ENCODE results near the gene TRIM46. TPM values are rescaled to one million over a fixed set of nuclear protein-coding genes. Genes with fewer than 3 reads are reported as not detected.
A peak's percentile ranks its signal among the peaks of the same experiment; 100 is the strongest.

Gene TRIM46
- total RNA-seq, 1 donor from 2014 or later, result 8.1 TPM

- Mint-ChIP-seq H3K36me3 (peaks cover 7% of the 10 kb centered on the region), H3K4me3 (peak overlapping the region; percentile 93), H3K27me3 (peaks cover 58% of the 10 kb centered on the region), H3K27ac (peak overlapping the region; percentile 100), H3K4me1 (ENCODE audit: unreplicated experiment) (peaks cover 35% of the 10 kb centered on the region), H3K9me3 (no peaks in the 10 kb centered on the region)
- DNase-seq (ENCODE audit: extremely low spot score, unreplicated experiment), result no peak
- TF ChIP-seq, protein P1, sequence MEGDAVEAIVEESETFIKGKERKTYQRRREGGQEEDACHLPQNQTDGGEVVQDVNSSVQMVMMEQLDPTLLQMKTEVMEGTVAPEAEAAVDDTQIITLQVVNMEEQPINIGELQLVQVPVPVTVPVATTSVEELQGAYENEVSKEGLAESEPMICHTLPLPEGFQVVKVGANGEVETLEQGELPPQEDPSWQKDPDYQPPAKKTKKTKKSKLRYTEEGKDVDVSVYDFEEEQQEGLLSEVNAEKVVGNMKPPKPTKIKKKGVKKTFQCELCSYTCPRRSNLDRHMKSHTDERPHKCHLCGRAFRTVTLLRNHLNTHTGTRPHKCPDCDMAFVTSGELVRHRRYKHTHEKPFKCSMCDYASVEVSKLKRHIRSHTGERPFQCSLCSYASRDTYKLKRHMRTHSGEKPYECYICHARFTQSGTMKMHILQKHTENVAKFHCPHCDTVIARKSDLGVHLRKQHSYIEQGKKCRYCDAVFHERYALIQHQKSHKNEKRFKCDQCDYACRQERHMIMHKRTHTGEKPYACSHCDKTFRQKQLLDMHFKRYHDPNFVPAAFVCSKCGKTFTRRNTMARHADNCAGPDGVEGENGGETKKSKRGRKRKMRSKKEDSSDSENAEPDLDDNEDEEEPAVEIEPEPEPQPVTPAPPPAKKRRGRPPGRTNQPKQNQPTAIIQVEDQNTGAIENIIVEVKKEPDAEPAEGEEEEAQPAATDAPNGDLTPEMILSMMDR (conservative IDR thresholded peaks at IDR 0.05), result no peak
These were observed 47.0 kb upstream of the TRIM46 start for GRCh38 chr1:155126556-155127104.

DNA sequence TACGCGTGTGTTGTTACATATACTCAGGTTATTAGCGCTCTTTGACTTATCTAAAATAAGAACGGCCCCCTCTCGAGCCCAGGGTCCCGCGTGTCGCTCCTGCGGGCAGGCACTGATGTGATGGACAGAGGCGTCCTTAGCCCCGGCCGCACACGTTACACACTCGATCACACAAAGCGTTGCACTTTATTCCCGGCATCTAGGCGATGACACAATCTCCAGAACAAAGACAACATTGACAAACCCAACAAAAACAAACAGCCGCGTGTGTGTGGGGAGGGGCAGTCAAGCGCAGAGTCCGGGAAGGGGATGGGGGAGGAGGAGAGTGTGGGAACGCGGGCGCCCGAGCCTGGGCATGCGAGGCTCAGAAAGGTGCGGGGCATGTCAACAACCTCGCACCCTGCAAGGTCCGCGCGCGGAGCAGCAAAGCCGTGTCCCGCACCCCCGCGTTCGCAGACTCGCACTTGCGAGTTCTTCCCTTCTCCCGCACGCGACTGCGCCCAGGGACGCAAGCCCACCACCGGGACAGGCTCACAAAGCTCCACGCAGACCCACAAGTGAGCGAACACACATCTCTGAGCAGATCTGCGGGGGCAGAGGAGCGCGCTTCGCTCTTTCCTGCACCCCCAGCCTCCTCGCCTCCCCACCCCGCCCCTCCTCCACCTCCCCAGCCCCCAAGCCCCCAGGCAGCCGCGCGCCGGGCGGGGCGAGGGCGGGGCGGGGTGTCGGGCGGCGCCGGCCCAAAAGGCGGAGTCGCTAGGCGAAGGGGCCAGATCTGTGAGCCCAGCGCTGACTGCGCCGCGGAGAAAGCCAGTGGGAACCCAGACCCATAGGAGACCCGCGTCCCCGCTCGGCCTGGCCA lies 46.3 kb upstream of the TRIM46 start, which contains the start of gene EFNA1:
EFNA1 (plus strand) TSS at position 772 of the 862 bp plus-strand sequence. CDS start 102 bp downstream, outside the sequence.
- peaks cover 57% of the 10 kb centered on the region for H3K27me3 Mint-ChIP-seq
- H3K36me3 Mint-ChIP-seq, result peaks cover 10% of the 10 kb centered on the region
- peak within 1 kb of the TSS; percentile 93 for H3K4me3 Mint-ChIP-seq
- no peak for DNase-seq (ENCODE audit: extremely low spot score, unreplicated experiment)
- H3K4me1 Mint-ChIP-seq (ENCODE audit: unreplicated experiment), result peaks cover 35% of the 10 kb centered on the region
- H3K9me3 Mint-ChIP-seq, result no peaks in the 10 kb centered on the region
- TF ChIP-seq, protein P1 (conservative IDR thresholded peaks at IDR 0.05), result no peak
- H3K27ac Mint-ChIP-seq, result peak within 1 kb of the TSS; percentile 100

- H3K27me3 Mint-ChIP-seq, result peaks cover 52% of the 10 kb centered on the region
- peak overlapping the region; percentile 100 for H3K27ac Mint-ChIP-seq
- peak overlapping the region; percentile 92 for H3K4me3 Mint-ChIP-seq
- H3K9me3 Mint-ChIP-seq, result no peaks in the 10 kb centered on the region
- peaks cover 13% of the 10 kb centered on the region for H3K36me3 Mint-ChIP-seq
- TF ChIP-seq, protein P1 (conservative IDR thresholded peaks at IDR 0.05), result no peak
- no peak for DNase-seq (ENCODE audit: extremely low spot score, unreplicated experiment)
- H3K4me1 Mint-ChIP-seq (ENCODE audit: unreplicated experiment), result peaks cover 37% of the 10 kb centered on the region
These were observed 45.5 kb upstream of the TRIM46 start for GRCh38 chr1:155127967-155128754.

DNA sequence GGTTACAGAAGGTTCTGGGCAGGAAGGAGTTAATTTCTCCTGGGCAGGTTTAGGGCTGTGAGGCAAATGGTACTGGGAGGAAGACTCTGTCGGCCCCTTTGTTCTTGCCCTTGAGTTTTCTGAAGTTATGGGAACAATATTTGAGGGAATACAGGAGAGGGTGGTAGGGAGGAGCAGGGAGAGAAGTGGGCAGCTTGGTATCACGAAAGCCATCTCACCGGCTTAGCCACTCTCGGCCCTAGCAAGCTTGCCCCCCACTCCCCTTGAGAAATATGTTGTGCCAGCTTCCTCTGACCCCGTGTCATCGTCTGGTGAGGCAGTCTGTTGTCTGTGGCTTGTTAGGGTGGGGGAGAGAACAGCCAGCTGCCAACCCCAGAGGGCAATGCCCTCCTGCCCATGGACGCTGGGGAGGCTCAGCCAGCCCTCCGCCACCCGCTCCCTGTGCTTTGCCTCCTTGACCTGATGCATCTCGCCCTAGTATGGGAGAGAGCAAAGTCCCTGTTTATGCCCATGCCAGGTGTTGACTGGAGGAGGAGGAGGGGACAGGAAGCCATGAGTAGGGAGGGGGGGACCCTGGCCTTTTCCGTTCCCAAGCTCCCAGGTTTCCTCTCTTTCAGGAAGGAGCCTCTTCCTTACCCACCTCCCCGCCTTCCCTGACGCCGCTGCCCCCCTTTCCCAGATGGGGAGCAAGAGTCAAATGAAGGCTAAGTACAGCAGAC lies 44.7 kb upstream of the TRIM46 start:
- H3K27ac Mint-ChIP-seq, result peak overlapping the region; percentile 100
- peak overlapping the region; percentile 92 for H3K4me3 Mint-ChIP-seq
- no peaks in the 10 kb centered on the region for H3K9me3 Mint-ChIP-seq
- H3K27me3 Mint-ChIP-seq, result peaks cover 48% of the 10 kb centered on the region
- H3K4me1 Mint-ChIP-seq (ENCODE audit: unreplicated experiment), result peaks cover 42% of the 10 kb centered on the region
- peaks cover 17% of the 10 kb centered on the region for H3K36me3 Mint-ChIP-seq
- no peak for DNase-seq (ENCODE audit: extremely low spot score, unreplicated experiment)
- TF ChIP-seq, protein P1 (conservative IDR thresholded peaks at IDR 0.05), result no peak

Data from type B pancreatic cell (in vitro differentiated cells).